ENCODE data around the gene DNAJC11. TPM values are rescaled to one million over a fixed set of nuclear protein-coding genes. Genes with fewer than 3 reads are reported as not detected.
A peak's percentile ranks its signal among the peaks of the same experiment; 100 is the strongest.

The DNAJC11 gene
- polyA plus RNA-seq, 1 of the 3 experiments (the other 2 are of a cell fraction): 38.2 TPM

DNA sequence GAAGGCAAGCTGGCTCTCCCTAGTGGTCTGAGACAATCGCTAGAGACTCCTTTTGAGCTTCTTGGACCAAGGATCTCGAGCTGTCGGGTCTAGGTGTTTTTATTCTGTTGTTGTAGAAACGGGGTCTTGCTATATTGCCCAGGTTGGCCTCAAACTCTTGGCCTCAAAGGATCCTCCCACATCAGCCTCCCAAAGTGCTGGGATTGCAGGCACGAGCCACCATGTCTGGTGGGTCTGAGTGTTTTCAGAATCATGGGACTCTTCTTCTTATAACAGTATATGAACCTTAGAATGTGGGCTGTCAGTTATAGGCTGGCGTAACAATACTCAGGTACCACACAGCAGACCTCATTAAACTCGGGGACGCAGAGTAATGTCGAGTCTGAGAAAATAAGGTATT lies 33.1 kb downstream of the DNAJC11 start:
- Histone ChIP-seq H4K20me1 (ENCODE audit: insufficient read depth) (no peaks in the 10 kb centered on the region), H3K9me2 (no peaks in the 10 kb centered on the region), H3K9me3 (no peaks in the 10 kb centered on the region), H3K4me3 (ENCODE audit: low read depth in 2 of 2, low read length in 1 of 2) (no peak overlapping the region), H3K9ac (no peak overlapping the region), H2AFZ (ENCODE audit: low read depth) (no peak overlapping the region), H3K36me3 (replicated peaks in 1 of 2; ENCODE audit: control insufficient read depth in 1 of 2, insufficient read depth in 2 of 2, low read length in 1 of 2) (peaks cover 2 to 22% of the 10 kb centered on the region in 2 experiments), H3K4me2 (no peak overlapping the region), H3K79me2 (ENCODE audit: insufficient read depth) (0 out of 2 replicates have a peak, but pooled peaks cover 4% of the 10 kb centered on the region), H3F3A (replicated peaks; ENCODE audit: insufficient read depth) (peaks cover 7% of the 10 kb centered on the region), H3K27me3 (ENCODE audit: insufficient read depth) (no peaks in the 10 kb centered on the region), H3K4me1 (ENCODE audit: control insufficient read depth in 1 of 2, insufficient read depth in 2 of 2, low read depth in 1 of 2, low read length in 1 of 2) (peaks cover 0 to 31% of the 10 kb centered on the region in 2 experiments; a peak in 2 of 4 replicates), H3K27ac (ENCODE audit: low read depth in 2 of 2, low read length in 1 of 2) (no peak overlapping the region)
- 98% methylated on average over 9 of the region's 9 CpGs for WGBS (ENCODE audit: low lambda C conversion rate)
- CTCF ChIA-PET: interaction anchor here (1.0 to 1.6 kb wide), 2 partner anchors 22 to 225 kb away, joined by 3 read pairs; no protein-coding TSS in a partner anchor
- no peak for DNase-seq
- POLR2A ChIA-PET: no interaction called here
- TF ChIP-seq, protein P1, sequence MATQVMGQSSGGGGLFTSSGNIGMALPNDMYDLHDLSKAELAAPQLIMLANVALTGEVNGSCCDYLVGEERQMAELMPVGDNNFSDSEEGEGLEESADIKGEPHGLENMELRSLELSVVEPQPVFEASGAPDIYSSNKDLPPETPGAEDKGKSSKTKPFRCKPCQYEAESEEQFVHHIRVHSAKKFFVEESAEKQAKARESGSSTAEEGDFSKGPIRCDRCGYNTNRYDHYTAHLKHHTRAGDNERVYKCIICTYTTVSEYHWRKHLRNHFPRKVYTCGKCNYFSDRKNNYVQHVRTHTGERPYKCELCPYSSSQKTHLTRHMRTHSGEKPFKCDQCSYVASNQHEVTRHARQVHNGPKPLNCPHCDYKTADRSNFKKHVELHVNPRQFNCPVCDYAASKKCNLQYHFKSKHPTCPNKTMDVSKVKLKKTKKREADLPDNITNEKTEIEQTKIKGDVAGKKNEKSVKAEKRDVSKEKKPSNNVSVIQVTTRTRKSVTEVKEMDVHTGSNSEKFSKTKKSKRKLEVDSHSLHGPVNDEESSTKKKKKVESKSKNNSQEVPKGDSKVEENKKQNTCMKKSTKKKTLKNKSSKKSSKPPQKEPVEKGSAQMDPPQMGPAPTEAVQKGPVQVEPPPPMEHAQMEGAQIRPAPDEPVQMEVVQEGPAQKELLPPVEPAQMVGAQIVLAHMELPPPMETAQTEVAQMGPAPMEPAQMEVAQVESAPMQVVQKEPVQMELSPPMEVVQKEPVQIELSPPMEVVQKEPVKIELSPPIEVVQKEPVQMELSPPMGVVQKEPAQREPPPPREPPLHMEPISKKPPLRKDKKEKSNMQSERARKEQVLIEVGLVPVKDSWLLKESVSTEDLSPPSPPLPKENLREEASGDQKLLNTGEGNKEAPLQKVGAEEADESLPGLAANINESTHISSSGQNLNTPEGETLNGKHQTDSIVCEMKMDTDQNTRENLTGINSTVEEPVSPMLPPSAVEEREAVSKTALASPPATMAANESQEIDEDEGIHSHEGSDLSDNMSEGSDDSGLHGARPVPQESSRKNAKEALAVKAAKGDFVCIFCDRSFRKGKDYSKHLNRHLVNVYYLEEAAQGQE (IDR thresholded peaks at IDR 0.05; ENCODE audit: low read depth, low read length): no peak
- TF ChIP-seq GATA2 (CRISPR knock-in tag; IDR thresholded peaks at IDR 0.05): no peak

DNA sequence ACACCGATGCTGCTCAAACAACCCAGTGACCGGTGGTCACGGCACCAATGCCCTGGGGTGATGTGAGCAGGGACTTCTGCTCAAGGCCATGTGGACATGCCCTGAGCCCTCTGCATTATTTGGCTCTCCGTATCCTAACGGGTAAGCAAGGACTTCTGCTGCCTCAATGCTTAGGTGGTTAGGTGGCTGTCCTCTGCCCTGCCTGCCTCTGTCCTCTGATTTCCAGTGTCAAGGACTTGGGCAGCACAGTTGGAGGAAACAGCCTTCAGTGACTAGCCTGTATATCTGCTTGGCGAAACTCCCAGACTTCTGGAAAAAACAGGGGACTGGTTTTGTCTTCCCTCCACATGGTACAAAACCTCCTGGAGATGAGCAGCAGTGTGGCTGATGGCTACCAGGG lies 34.5 kb downstream of the DNAJC11 start:
- ChIA-PET POLR2A (no interaction called here), CTCF (interaction anchor here (0.7 to 1.3 kb wide), 5 partner anchors 21 to 34 kb away, joined by 3 to 4 read pairs (median 3); partner anchors contain the start of gene DNAJC11)
- peaks cover 0 to 22% of the 10 kb centered on the region in 2 experiments for H3K36me3 ChIP-seq (replicated peaks in 1 of 2; ENCODE audit: control insufficient read depth in 1 of 2, insufficient read depth in 2 of 2, low read length in 1 of 2)
- no peaks in the 10 kb centered on the region for H3F3A ChIP-seq (replicated peaks; ENCODE audit: insufficient read depth)
- peak overlapping the region in 1 of 2 experiments; percentile 71; a peak in 2 of 4 replicates for H3K27ac ChIP-seq (ENCODE audit: low read depth in 2 of 2, low read length in 1 of 2)
- no peak overlapping the region for H3K9ac ChIP-seq
- no peaks in the 10 kb centered on the region for H4K20me1 ChIP-seq (ENCODE audit: insufficient read depth)
- WGBS (ENCODE audit: low lambda C conversion rate): 100% methylated on average over 1 of the region's 6 CpGs
- DNase-seq: no peak
- H3K9me3 ChIP-seq: no peaks in the 10 kb centered on the region
- no peak overlapping the region for H2AFZ ChIP-seq (ENCODE audit: low read depth)
- H3K4me3 ChIP-seq (ENCODE audit: low read depth in 2 of 2, low read length in 1 of 2): no peak overlapping the region
- 0 out of 2 replicates have a peak, but pooled peaks cover 4% of the 10 kb centered on the region for H3K79me2 ChIP-seq (ENCODE audit: insufficient read depth)
- H3K9me2 ChIP-seq: no peaks in the 10 kb centered on the region
- H3K27me3 ChIP-seq (ENCODE audit: insufficient read depth): no peaks in the 10 kb centered on the region
- no peak overlapping the region for H3K4me2 ChIP-seq
- H3K4me1 ChIP-seq (ENCODE audit: control insufficient read depth in 1 of 2, insufficient read depth in 2 of 2, low read depth in 1 of 2, low read length in 1 of 2): peaks cover 0 to 20% of the 10 kb centered on the region in 2 experiments; a peak in 2 of 4 replicates
- no peak for TF ChIP-seq NFIC (IDR thresholded peaks at IDR 0.05; ENCODE audit: borderline replicate concordance)
- TF ChIP-seq, protein P2, sequence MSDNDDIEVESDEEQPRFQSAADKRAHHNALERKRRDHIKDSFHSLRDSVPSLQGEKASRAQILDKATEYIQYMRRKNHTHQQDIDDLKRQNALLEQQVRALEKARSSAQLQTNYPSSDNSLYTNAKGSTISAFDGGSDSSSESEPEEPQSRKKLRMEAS (IDR thresholded peaks at IDR 0.05; ENCODE audit: low read depth): no peak
- TF ChIP-seq MEF2A (IDR thresholded peaks at IDR 0.05; ENCODE audit: borderline replicate concordance, low read depth): no peak
- TF ChIP-seq TAF1 (IDR thresholded peaks at IDR 0.05; ENCODE audit: borderline replicate concordance, low read depth, low read length): no peak
- no peak for TF ChIP-seq RCOR1 (IDR thresholded peaks at IDR 0.05; ENCODE audit: low read length)
- no peak for TF ChIP-seq RFX5 (IDR thresholded peaks at IDR 0.05; ENCODE audit: low read length)
- no peak for TF ChIP-seq YY1 (IDR thresholded peaks at IDR 0.05; ENCODE audit: low read depth)
- no peak for TF ChIP-seq SMC3 (IDR thresholded peaks at IDR 0.05; ENCODE audit: low read depth, low read length)
- no peak for TF ChIP-seq EZH2phosphoT487 (IDR thresholded peaks at IDR 0.05; ENCODE audit: borderline replicate concordance, low read depth)
- TF ChIP-seq CHD2 (IDR thresholded peaks at IDR 0.05; ENCODE audit: low read length, partially characterized antibody): no peak
- TF ChIP-seq, protein P3, sequence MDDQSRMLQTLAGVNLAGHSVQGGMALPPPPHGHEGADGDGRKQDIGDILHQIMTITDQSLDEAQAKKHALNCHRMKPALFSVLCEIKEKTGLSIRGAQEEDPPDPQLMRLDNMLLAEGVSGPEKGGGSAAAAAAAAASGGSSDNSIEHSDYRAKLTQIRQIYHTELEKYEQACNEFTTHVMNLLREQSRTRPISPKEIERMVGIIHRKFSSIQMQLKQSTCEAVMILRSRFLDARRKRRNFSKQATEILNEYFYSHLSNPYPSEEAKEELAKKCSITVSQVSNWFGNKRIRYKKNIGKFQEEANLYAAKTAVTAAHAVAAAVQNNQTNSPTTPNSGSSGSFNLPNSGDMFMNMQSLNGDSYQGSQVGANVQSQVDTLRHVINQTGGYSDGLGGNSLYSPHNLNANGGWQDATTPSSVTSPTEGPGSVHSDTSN (IDR thresholded peaks at IDR 0.05): no peak
- TF ChIP-seq FOXJ3 (CRISPR knock-in tag; IDR thresholded peaks at IDR 0.05): no peak
- TF ChIP-seq GATA2 (CRISPR knock-in tag; IDR thresholded peaks at IDR 0.05): no peak
- no peak for TF ChIP-seq GABPA (IDR thresholded peaks at IDR 0.05; ENCODE audit: low read depth)
- TF ChIP-seq SIN3A (IDR thresholded peaks at IDR 0.05; ENCODE audit: borderline replicate concordance, low read depth, low read length): no peak
- no peak for TF ChIP-seq RAD21 (IDR thresholded peaks at IDR 0.05; ENCODE audit: low read length)
- TF ChIP-seq, protein P1 (IDR thresholded peaks at IDR 0.05; ENCODE audit: low read depth, low read length): no peak

Data from SK-N-SH (cell line).